LoVo (cell line): ENCODE results near the gene MSX1.

Experiments
- DNase-seq: peaks from one replicate; pipeline ENCODE4 v3.0.0-alpha.2; 2016; ENCODE audit warnings: low spot score

MSX1 gene

DNA sequence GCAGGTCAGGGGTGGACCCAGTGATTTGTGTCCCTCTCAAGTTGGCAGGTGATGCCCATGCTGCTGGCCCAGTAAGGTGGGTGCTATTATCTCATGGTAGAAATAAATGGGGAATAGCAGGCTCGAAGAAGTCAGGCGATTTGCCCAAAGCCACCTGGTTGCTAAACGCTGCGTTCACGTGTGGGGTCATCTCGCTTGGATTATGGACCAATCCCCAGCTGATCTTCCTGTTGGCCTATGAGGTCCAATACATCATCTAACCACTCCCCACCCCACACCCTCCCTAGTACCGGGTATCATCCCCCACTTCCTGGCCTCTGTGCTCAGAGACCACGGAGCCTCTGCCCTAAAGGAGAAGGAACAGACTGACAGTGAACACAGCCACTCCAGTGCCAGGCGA, 18.3 kb upstream of the MSX1 start:
- DNase-seq, result no peak

DNA sequence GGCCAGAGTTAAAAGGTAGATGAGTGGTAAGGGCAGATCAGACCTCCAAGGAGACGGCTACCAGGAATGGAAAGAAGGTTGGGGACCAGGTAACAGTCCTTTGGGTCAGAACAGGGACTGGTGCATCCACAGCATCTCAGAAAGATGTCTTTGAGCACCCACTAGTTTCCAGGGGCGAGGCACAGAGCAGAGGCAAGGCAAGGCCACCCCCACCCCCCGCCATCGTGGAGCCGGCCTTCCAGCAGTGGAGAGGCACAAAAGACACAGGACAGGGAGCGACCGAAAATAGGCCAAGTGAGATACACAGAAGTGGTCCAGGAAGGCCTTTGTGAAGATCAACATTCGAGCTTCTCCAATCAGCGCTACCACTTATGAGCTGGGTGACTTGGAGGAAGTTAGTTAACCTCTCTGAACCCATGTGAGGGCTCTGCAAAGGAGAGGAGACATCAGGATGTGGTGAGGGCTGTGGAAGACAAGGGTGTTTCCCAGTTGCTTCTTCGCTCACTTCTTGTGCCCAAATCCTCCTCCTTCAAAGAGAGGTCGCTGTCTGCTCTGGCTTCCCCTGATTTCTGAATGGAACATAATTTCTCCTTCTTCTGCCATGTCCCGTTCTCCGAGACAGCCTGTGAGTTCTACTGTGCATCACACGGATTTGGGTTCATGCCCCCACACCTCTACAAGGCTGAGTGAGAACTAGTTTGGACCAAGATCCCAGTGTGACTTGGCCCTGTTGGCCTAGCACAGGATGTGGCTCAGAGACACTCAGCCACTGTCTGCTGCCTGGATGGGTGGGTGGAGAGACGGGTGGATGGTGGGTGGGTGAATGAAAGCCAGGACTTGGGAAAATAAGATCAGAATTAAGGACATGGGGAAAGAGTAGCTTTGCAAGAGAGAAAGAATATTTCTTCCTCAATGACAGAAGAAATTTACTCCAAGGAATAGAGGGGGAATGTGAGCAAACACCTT, 16.7 kb upstream of the MSX1 start:
- DNase-seq, result no peak

DNA sequence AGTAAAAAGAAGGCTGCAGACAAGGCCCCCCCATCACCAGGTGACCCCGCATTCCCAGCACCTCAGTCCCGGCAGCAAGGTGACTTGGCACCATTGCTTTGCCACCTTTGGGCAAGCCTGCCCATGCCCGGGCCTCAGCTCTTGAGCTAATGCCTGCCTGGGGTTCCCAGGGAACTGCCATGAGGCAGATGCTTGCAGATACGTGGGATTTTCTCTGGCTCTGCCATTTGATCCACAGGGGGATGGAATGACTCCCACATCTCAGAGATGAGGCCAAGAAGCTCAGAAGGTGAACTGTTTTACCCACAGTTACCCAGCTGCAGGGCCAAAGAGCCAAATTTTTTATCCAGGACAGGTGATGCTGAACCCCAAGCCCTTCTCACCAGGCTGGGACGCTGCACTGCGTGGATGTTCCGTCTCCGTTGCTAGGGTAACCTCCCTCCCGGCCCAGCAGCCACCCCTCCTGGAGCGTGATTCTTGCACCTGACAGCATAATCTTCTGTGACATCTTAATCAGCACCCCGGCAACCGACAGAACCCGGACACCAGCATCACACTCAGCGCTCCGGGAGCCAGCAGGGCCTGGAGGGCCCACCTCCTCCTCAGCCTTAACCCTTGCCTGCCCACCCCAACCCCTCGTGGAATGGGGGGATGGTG, 15.7 kb upstream of the MSX1 start:
- DNase-seq, result no peak

DNA sequence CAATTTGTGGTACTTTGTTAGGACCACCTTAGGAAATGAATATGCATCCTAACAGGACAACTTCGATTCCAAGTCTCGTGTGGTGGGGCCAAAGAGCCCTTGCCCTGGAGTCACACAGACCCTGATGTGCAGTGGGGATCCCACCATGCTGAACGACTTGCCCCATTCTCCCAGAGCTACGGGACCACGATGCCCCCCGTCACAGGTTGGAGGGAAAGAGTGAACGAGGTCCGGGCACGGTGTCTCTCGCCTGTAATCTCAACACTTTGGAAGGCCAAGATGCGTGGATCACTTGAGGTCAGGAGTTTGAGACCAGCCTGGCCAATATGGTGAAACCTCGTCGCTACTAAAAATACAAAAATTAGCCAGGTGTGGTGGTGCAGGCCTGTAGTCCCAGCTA, 14.4 kb upstream of the MSX1 start:
- DNase-seq, result no peak

DNA sequence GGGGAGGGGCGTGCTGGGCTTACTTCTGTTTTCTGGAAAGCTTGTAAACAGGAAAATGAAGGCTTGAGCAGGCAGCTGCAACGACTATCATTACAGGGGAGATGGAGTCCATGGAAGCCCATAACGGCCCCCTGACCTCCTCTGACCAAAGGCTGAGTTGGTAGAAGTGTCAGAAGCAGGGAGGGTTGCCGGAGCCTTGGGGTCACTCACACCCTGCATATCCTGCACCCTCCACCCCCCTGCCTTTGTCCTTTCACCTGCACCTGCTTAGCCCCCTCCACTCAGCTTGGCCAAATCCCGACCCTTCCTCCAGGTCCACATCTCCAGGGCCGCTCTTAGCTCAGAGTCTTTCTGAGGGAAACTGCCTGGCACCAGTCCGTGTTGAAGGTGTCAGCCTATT, 12.5 kb upstream of the MSX1 start:
- no peak for DNase-seq

DNA sequence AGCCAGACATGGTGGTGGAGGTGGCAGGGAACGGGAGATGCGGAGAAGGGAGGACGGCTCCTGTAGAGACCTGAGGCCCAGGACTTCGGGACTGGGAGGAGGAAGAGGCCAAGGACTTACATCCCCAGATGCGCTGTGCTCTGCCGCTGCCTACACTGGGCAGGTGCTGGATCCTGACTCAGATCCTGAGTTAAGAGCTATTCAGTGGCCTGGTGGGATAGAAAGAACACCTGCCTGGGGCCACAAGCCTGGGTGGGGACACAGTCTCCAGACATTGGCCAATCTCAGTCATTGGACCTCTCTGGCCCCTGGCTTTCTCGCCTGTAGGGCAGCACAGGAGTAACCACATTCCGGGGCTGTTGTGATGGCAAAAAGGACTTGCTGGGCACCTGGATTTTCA, 10.9 kb upstream of the MSX1 start:
- DNase-seq, result no peak

DNA sequence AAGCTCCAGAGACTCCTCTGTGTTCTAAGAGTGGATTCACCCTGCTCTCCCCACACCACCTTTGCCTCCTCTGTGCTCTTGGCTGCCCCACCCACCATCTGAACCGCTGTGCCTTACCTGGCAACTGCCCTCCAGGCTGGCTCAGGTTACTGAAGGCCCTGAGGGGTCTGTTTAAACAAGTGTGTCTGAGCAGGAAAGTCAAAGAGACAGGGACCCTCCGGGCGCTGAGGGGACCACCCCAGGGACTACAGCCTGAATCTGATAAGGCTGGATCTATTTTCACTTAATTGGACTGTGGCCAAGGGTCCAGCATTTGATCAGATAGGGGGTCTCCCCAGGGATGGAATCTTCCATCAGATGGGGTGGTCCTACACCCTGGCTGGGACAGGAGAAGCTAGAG, 10.4 kb upstream of the MSX1 start:
- DNase-seq, result no peak

DNA sequence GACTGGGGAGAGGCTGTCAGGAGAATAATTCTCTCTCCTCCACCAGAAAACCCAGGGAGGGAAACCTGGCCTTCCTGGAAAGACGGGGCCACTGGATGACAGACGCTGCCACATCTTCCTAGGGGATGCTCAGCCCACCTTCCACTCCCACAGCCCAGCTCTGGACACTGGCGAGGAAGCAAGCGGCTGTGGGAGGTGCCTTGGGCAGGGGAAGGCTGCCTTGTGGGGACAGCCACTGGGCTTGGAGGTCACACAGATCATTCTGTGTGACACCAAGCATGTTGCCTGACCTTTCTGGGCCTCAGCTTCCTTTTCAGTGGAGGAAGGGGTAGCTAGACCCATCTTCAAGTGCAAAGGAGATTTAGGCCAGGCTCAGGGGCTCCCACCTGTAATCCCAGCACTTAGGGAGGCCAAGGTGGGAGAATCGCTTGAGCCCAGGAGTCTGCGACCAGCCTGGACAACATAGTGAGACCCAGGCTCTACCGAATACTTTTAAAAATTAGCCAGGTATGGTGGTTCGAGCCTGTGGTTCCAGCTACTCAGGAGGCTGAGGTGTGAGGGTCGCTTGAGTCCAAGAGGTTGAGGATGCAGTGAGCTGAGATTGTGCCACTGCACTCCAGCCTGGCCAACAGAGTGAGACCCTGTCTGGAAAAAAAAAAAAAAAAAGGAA, 9.8 kb upstream of the MSX1 start:
- no peak for DNase-seq

DNA sequence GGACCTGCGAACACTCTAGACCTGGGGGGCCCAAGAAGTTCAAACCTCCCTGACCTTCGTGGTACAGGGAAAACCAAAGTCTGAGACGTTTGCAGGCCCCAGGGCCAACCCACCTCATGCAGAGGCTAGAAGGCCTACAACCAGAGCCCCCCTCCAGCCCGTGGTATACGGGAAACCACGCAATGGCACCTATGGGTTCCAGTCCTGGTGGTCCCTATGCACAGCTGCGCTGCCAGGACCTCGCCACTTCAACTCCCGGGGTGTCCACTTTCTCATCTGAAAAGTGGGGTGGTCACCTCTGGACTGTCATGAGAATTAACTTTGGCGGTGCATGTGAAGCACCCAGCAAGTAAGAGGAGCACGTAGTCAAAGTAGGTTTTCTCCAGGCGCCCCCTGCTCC, 8.4 kb upstream of the MSX1 start:
- DNase-seq, result no peak

DNA sequence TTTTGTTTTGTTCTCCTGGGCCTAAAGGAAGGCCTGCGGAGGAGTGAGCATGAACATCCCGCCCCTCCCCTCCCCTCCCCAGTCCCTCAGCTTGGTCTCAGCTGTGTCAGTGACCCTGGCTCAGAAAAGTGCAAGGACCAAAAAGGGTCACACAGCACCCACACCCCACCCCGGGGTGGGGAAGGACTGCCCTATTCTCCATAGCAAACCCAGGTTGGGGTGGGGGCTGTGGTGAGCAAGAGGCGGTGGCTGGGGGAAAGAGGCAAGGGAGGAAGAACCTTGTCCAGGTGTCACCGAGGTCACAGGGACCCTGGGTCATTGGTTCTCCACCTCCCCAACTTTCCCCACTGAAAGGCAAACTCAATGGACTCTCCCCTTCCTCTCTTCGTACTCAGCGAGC, 7.6 kb upstream of the MSX1 start:
- DNase-seq, result no peak

DNA sequence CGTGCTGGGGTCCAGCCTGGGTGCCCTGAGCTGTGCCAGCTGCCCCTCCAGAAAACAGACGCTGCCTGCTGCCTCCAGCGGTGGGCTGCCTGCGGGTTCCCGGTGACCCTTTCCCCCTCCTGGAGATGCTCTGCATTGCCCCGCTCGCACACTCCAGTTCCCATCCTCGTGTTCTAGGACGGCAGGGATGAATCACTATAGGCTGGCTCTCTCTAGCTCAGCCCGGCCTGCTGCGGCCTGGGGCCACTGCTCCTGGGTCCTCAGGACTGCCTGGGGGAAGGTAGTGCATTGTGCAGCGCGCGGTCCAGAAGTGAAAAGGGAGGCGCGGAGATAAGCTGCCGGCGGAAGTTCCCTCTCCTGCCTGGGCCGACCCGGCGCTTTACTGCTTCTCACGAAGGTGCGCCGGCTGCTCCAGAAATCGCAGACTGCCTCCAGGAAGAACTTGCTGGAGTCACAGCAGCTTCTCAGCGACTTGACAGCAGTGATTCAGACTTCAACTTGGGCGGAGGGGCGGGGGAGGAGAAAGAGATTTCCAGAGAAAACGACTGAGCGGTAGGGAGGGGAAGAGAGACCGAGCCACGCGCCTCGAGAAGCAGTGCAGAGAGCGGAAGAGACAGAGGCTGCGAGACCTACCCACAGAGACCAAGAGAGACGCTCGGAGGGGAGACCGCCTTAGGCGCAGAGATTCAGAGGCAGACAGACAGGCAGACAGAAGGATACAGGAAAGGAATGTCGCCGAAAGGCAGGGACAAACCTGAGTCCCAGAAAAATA, 6.7 kb upstream of the MSX1 start:
- DNase-seq, result no peak

DNA sequence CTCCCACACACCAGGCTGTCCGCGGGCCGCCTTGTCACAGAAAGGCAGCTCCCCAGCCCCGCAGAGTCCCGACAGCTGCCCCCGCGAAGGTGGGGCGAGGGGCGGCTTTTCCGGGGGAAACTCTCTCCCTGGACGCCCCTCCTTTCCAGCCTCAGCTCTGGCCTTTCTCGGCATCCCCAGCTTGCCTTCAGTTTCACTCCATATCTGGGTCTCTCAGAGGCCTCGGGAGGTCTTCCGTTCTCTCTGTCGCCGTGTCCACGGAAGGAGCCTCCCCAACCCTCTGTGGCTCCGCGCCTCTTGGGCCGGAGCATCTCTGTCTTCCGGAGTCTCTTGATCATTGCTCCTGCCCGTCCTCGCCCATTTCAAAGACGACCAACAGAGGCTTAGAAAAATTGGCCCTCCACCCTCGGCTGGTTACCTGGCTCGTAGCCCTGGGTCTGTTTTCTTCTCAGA, 6.1 kb upstream of the MSX1 start:
- no peak for DNase-seq

DNA sequence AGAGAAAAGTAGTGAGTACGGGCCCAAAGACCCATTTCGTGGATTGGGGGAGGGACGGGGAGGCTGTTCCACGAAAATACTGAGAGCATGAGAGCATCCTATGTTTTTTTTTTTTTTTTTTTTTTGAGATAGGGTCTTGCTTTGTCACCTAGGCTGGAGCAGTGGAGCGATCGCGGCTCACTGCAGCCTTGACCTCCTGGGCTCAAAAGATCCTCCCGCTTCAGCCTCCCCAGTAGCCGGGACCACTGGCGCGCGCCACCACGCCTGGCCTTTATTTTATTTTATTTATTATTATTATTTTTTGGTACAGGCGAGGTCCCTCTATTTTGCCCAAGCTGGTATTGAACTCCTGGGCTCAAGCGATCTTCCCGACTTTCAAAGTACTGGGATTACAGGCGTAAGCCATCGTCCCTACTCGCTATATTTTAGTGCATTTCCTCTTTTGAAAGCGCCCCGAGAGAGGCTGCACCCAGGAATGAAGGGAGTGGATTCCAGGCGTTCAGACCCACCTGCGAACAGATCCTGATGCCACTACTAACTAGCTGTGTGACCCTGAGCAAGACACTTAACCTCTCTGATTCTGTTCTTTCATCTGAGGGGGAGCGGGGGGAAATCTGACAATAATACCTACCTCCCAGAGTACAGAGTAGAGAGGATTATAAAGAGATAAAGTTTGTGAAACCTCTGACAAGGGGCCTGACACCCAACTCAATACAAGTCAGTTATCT, 5.4 kb upstream of the MSX1 start:
- DNase-seq, result no peak

DNA sequence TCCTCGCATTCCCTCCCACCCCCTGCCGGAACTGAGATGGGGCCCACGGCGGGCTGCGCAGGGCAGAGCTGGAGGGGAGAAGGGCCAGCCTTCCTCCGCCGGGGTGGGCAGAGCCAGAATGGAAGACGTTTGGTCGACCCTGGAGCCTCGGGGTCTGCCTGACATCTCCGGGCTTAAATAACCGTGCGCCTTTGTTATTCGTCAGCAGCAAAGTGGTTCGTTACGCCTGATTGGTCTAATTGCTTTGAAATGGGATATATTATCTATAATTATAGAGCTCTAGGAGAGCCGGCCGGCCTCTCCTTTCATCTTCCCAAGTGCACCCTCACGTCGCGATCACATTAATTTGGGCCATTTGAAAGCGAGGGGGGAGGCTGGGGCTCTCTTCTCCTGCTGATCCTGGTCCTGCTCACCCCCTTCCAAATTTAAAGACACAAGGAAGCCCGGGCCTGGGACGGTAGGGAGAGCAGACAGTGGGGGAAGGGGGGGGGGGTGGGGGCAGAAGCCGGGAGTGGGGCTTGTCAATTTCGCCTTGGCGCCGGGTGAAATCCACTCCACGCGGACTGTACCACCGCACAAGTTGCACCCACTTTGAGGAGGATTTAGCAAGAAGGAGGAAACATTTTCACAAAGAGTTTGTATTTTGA, 4.7 kb upstream of the MSX1 start:
- no peak for DNase-seq

DNA sequence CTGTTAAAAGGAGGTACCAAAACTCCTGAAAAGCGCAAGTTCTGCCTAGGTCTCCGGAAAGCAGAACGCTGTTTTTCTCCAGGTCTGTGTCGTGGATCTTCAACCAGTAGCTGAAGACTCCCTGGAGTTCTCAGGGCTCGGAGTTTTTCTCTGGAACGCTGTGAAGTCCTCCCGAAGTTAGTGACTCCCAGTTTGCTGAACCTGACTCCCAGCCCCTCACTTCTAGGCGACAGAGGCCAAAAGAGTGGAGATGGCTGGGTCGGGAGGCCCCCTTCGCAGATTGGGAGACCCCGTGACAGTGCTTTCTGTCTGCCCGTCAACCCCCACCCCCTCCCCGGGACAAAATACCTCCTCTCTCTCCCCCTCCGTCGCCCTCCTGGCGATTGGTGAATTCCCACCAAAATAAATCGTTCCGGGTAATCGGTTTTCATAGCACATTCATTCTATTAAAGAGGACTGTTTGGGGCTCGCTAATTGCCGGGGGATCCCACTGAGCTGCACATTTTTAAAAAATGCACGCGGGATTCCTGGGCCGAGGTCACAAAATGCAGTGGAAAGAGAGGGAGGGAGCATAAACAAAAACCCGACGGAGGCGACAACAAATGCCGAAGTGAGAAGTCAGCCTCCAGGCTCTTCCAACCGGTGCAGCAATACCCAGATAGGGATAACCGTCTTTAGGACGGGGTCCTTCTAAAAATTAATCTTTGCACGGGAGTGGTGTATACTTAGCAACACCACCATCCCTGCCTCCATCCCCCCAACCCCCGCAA, 4.0 kb upstream of the MSX1 start:
- no peak for DNase-seq

DNA sequence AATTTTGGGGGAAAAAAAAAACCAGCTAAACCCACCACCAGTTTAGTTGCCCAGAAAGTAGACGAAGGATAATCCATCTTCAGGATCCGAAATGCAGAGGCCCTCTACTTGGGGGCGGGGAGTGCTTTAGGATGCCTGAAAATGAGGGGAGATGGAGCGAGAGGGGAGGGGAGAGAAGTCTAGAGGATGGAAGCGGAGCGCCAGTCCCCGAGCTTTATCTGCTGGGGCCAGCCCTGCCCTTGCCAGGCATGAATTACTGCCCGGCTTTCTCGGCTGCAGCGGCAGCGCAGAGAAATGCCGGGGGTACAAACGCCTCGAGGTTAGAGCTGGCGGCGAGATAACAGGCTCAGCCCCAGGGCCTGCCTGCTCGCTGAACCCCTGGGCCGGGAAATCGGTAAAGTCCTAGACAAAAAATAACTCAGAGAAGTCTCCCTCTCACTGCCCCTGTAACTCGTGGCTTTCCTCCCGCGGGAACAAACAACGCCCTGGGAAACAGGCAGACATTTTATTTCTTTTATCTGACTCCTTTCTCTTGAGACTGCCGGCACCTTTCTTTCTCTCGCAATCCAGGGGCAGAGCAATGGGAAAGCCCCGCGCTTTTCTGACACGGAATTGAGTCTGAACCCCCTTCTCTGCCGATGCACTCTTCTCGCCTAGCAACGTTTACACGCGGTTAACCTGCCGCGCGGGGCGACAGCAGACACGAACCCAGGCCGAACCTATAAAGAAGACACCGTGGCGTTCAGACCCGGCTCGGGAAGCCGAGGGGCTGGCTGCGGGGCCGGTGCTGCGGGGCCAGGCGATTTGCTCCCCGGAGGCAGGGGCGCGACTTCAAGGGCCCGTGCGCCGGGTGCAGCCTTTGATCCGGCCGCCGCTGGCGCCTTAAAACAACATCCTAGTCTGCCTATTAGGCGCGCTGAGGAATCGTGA, 3.1 kb upstream of the MSX1 start:
- no peak for DNase-seq

DNA sequence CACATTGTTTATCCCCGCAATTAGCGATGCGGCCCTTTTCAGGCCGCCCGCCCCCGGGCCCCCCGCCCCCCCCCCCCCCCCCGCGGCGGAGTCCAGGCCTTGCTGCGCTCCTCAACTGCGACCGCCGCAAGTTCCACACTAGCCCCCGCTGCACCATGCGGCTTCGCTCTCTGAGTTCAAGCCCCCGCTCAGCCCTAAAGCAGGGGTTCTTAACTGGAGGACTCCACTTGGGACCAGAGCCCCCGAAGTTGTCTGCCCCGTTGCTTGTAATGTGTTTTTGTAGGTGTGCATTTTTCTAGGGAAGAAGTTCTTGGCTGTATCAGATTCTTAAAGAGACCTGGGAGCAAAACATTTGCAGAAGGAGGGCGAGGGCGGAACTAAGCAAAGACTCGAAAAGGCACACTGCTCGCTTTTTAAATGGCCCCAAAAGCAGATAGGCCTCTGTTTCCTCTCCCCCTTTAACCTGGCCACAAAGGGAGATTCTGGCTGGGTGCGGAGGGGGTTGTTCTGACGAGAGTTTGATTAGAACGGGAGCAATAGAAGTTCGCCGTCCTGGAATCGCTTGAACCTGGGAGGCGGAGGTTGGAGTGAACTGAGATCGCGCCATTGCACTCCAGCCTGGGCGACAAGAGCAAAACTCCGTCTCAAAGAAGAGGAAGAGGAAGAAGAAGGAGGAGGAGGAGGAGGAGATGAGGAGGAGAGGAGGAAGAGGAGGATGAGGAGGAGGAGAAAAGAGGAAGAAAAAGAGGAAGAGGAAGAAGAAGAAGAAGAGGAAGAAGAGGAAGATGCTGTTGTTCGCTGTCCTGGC, 2.3 kb upstream of the MSX1 start:
- DNase-seq, result no peak

DNA sequence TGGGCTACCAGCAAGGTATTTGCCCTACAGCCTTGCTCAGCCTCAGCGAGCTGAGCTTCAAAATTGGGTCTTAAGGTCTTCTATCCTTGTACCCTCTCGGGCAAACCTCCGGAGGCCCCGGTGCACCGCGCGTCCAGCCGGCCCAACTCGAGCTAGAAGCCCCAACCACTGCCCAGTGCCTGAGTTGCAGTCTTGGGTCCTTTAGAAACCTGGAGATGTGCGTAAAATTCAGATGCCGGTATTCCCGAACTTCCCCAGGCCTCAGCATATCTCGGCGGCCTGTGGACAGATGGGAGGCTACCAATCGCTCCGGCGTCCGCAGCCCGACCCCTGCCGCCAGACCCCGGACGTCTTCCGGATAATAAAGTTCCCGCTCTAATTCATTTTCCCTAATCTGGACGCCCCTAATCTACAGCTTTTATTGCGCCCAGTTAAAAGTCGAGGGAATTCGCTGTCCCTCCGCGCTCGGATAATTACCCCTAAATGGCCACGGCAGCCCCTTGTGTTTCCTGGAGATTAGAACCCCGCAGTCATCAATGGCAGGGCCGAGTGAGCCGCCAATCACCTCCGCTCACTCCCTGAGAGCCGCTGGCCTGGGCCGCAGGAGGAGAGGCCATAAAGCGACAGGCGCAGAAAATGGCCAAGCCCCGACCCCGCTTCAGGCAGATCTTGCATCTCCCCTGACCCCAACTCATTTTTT, 1.5 kb upstream of the MSX1 start:
- DNase-seq, result no peak
